A549 (cell line): ENCODE data around the gene GXYLT2.

ENCODE experiments used
- EP300 ChIP-seq, 2 experiments: fragments of >200 bp; sonication (Bioruptor Twin); formaldehyde crosslinking; IDR thresholded peaks; 2 replicates in 1 of 2; 3 replicates in 1 of 2; pipeline ENCODE4 v1.6.1; 2016 to 2017
- NR3C1 ChIP-seq: fragments of >200 bp; sonication (Bioruptor Twin); formaldehyde crosslinking; IDR thresholded peaks from 3 replicates; pipeline ENCODE4 v1.6.1; 2017
- PHF8 ChIP-seq: fragments of 200-600 bp; sonication (generic); IDR thresholded peaks from 2 replicates; pipeline ENCODE4 v1.6.1; 2016; ENCODE audit warnings: low read depth, mild to moderate bottlenecking, antibody characterized with exemption, moderate library complexity, borderline replicate concordance
- POLR2A ChIP-seq: IDR thresholded peaks from 2 replicates; pipeline ENCODE4 v1.6.1; 2012; ENCODE audit warnings: mild to moderate bottlenecking, low read length
- RAD21 ChIP-seq, 2 experiments: fragments of >200 bp in 1 of 2; sonication (Bioruptor Twin) in 1 of 2; formaldehyde crosslinking in 1 of 2; IDR thresholded peaks in 1 of 2; conservative IDR thresholded peaks in 1 of 2; 2 replicates in 1 of 2; 3 replicates in 1 of 2; pipeline ENCODE4 v1.6.1; 2012 to 2018; ENCODE audit warnings: inconsistent platforms in 1 of 2
- RFX5 ChIP-seq: fragments of 450-650 bp; IDR thresholded peaks from 2 replicates; pipeline ENCODE4 v1.7.1; 2014; ENCODE audit warnings: antibody characterized with exemption, mild to moderate bottlenecking, moderate library complexity
- SMC3 ChIP-seq: fragments of >200 bp; sonication (Bioruptor Twin); formaldehyde crosslinking; IDR thresholded peaks from 3 replicates; pipeline ENCODE4 v1.6.1; 2018; ENCODE audit warnings: inconsistent platforms
- SREBF2 ChIP-seq: fragments of 450-650 bp; IDR thresholded peaks from 2 replicates; pipeline ENCODE4 v1.6.1; 2014; ENCODE audit warnings: mild to moderate bottlenecking, moderate library complexity
- TF ChIP-seq, protein P1 (sequence below): IDR thresholded peaks from 2 replicates; pipeline ENCODE4 v1.6.1; 2012; ENCODE audit warnings: low read depth, borderline replicate concordance
- TF ChIP-seq, protein P2 (sequence below): fragments of >200 bp; sonication (Bioruptor Twin); formaldehyde crosslinking; IDR thresholded peaks from 3 replicates; pipeline ENCODE4 v1.5.1; 2016
- TF ChIP-seq, protein P3 (sequence below): fragments of 450-650 bp; IDR thresholded peaks from 2 replicates; pipeline ENCODE4 v1.6.1; 2014; ENCODE audit warnings: antibody characterized with exemption
- TF ChIP-seq, protein P4 (sequence below): IDR thresholded peaks from 2 replicates; pipeline ENCODE4 v1.6.1; 2012
- TF ChIP-seq, protein P5 (sequence below): fragments of 150-350 bp; IDR thresholded peaks from 2 replicates; pipeline ENCODE4 v1.6.1; 2014; ENCODE audit warnings: low read depth, mild to moderate bottlenecking, low read length
- TF ChIP-seq, protein P6 (sequence below): fragments of 250-450 bp; sonication (Bioruptor Pico); IDR thresholded peaks from 2 replicates; pipeline ENCODE4 v1.5.0; 2021; ENCODE audit warnings: mild to moderate bottlenecking, moderate library complexity, borderline replicate concordance

DNA sequence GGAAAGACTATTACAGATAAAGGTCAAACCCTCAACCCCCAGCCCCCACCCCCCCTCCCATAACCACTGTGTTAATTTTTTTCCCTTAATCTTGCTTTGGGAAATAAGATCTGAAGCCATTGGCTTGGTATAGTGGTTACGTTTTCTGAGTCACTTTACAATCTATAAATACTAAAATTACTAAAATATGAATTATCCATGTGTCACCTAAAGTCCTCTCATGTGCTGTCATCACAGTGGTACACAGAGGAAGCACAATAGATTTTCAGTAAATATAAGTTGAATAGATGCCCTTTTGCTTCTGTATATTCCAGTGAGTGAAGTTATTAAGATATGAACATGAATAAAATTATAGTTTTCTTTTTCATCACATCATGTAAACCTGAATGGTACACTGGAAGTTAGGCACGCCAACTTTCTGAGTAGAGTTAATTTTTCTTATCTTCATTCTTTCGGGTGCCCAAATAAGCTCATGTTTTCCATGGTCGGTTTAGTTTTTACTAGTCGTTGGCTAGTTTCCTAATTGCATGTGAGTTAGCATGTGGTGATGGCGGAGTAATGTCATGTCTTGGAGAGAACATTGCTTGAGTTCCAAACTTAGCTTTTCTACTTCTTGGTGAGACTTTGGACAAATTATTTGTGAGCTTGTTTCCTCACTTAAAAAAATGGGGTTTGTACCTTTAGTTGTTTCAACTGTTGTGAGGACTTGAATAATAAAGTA is 120.3 kb downstream of the GXYLT2 start:
- TF ChIP-seq RAD21 (conservative IDR thresholded peaks at IDR 0.05 in 1 of 2, IDR thresholded peaks at IDR 0.05 in 1 of 2): no peak
- TF ChIP-seq, protein P1, sequence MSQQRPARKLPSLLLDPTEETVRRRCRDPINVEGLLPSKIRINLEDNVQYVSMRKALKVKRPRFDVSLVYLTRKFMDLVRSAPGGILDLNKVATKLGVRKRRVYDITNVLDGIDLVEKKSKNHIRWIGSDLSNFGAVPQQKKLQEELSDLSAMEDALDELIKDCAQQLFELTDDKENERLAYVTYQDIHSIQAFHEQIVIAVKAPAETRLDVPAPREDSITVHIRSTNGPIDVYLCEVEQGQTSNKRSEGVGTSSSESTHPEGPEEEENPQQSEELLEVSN: no peak
- TF ChIP-seq, protein P2, sequence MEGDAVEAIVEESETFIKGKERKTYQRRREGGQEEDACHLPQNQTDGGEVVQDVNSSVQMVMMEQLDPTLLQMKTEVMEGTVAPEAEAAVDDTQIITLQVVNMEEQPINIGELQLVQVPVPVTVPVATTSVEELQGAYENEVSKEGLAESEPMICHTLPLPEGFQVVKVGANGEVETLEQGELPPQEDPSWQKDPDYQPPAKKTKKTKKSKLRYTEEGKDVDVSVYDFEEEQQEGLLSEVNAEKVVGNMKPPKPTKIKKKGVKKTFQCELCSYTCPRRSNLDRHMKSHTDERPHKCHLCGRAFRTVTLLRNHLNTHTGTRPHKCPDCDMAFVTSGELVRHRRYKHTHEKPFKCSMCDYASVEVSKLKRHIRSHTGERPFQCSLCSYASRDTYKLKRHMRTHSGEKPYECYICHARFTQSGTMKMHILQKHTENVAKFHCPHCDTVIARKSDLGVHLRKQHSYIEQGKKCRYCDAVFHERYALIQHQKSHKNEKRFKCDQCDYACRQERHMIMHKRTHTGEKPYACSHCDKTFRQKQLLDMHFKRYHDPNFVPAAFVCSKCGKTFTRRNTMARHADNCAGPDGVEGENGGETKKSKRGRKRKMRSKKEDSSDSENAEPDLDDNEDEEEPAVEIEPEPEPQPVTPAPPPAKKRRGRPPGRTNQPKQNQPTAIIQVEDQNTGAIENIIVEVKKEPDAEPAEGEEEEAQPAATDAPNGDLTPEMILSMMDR: no peak
- no peak for TF ChIP-seq NR3C1
- TF ChIP-seq SMC3: no peak
- TF ChIP-seq, protein P3, sequence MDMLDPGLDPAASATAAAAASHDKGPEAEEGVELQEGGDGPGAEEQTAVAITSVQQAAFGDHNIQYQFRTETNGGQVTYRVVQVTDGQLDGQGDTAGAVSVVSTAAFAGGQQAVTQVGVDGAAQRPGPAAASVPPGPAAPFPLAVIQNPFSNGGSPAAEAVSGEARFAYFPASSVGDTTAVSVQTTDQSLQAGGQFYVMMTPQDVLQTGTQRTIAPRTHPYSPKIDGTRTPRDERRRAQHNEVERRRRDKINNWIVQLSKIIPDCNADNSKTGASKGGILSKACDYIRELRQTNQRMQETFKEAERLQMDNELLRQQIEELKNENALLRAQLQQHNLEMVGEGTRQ: no peak
- TF ChIP-seq, protein P4, sequence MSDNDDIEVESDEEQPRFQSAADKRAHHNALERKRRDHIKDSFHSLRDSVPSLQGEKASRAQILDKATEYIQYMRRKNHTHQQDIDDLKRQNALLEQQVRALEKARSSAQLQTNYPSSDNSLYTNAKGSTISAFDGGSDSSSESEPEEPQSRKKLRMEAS: no peak
- TF ChIP-seq POLR2A: no peak
- TF ChIP-seq RFX5: no peak
- TF ChIP-seq, protein P5, sequence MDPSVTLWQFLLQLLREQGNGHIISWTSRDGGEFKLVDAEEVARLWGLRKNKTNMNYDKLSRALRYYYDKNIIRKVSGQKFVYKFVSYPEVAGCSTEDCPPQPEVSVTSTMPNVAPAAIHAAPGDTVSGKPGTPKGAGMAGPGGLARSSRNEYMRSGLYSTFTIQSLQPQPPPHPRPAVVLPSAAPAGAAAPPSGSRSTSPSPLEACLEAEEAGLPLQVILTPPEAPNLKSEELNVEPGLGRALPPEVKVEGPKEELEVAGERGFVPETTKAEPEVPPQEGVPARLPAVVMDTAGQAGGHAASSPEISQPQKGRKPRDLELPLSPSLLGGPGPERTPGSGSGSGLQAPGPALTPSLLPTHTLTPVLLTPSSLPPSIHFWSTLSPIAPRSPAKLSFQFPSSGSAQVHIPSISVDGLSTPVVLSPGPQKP: no peak
- TF ChIP-seq, protein P6, sequence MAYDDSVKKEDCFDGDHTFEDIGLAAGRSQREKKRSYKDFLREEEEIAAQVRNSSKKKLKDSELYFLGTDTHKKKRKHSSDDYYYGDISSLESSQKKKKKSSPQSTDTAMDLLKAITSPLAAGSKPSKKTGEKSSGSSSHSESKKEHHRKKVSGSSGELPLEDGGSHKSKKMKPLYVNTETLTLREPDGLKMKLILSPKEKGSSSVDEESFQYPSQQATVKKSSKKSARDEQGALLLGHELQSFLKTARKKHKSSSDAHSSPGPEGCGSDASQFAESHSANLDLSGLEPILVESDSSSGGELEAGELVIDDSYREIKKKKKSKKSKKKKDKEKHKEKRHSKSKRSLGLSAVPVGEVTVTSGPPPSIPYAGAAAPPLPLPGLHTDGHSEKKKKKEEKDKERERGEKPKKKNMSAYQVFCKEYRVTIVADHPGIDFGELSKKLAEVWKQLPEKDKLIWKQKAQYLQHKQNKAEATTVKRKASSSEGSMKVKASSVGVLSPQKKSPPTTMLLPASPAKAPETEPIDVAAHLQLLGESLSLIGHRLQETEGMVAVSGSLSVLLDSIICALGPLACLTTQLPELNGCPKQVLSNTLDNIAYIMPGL (CRISPR knock-in tag): no peak
- no peak for TF ChIP-seq EP300 (IDR thresholded peaks at IDR 0.05)
- TF ChIP-seq PHF8: no peak
- TF ChIP-seq SREBF2: no peak
